LNCAP (cell line): ENCODE measurements around the gene IP6K2.

Experiments used
- TF ChIP-seq, protein P1 (sequence below): fragments of 450-650 bp; IDR thresholded peaks from 2 replicates; pipeline ENCODE4 v1.5.1; 2017; ENCODE audit warnings: mild to moderate bottlenecking

IP6K2 gene

DNA sequence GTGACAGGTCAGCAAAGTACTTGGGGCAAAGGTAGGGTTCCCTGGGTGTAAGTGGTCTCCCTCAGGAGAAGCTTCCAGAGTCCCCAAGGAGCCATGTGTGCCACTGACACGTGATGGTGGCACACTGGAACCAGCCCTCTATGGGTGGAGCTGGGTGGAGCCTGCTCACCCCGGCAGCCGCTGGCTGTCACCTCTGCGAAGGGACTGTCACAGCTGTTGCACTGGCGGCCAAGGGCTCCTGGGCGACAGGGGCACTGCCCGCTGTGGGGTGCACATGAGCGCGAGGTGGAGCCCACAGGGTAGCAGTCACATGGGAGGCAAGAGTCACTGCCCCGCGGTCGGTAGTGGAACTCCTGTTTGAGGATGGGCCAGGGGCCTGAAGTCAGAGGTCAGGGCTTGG is 66.3 kb downstream of the IP6K2 start:
- TF ChIP-seq, protein P1, sequence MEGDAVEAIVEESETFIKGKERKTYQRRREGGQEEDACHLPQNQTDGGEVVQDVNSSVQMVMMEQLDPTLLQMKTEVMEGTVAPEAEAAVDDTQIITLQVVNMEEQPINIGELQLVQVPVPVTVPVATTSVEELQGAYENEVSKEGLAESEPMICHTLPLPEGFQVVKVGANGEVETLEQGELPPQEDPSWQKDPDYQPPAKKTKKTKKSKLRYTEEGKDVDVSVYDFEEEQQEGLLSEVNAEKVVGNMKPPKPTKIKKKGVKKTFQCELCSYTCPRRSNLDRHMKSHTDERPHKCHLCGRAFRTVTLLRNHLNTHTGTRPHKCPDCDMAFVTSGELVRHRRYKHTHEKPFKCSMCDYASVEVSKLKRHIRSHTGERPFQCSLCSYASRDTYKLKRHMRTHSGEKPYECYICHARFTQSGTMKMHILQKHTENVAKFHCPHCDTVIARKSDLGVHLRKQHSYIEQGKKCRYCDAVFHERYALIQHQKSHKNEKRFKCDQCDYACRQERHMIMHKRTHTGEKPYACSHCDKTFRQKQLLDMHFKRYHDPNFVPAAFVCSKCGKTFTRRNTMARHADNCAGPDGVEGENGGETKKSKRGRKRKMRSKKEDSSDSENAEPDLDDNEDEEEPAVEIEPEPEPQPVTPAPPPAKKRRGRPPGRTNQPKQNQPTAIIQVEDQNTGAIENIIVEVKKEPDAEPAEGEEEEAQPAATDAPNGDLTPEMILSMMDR, result no peak

DNA sequence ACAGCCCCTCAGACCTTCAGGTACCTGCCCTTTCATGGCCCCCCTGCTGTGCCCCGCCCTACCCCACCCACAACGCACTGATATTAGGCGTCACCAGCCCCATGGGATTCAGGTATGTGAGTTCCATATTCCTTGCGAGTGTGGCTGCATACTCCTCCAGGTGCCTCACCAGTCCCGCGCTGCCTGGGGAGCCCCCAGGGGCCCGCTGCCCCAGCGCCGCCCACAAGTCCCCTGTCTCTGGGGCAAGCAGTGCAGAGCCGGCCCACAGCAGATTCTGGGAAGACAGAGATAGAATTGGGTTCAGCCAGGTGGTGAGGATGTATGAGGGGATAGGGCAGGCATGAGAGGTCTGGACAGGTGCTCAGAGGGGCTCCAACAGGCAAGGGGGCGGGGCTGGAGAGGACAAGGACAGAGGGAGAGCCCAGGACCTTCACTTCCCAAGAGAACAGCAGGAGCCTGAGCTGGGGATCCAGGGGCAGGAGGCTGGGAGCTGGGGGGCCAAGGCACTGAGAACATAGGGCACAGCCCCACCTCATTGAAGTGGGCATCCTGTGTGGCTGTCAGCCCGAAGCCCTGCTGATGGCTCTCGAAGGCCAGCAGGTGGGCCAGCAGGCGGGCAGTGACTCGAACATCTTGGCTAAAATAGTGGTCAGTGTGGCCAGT is 68.7 kb downstream of the IP6K2 start:
- TF ChIP-seq, protein P1, result no peak

DNA sequence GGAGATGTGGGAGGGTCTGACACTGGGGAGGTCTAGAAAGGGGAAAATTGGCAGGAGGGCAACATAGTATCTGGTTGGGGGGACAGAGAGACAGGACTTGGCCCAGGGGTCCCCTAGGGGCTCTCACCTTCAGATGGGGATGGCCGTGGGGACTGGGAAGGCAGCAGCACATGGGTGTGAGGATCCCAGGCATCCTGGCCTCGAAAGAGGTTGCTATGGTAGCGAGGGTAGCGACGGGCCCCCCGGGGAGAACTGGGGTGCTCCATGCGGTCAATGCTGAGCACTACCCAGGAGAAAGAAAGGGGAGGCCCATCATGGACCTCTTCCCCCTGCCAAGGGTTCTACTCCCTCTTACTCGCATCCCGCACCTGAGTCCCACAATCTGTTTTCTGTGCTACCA is 69.3 kb downstream of the IP6K2 start:
- TF ChIP-seq, protein P1, result no peak

DNA sequence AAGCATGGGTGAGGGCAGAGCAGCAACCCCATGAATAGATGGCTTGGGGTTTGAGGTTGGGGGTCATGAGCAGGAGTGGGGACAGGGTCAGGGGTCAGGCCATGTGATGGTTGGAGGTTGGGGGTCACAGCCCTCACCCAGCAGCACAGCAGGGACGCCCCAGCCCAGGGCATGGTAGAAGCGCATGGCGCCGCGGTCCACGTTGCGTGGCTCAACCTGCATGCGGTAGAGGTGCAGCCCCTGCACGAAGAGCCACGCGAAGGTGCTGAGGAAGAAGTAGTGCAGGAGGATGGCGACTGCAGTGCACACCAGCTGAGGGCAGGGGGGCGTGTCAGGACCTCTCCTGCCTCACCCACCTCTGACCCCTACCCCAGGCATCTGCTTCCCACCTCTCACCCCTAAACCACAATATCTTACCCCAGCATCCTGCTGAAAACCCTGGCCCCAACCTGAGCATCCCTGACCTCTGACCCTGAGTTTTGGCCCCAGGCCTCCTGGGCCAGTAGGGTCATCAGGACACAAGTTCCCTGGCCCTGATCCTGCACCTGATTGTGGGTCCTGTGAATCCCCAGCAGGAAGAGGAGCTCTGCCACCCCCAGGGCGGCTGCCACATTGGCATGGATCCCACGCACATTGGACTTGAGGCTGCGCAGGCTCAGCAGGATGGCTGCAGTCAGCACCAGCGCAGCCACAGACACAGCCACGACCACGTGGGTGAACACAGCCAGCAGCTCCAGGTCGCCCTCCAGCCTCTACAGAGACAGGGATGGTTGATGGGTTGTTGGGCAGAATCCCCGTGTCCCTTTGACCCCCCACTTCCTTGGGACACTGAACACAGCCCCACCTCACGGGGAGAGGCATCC is 71.9 kb downstream of the IP6K2 start:
- TF ChIP-seq, protein P1, result no peak

DNA sequence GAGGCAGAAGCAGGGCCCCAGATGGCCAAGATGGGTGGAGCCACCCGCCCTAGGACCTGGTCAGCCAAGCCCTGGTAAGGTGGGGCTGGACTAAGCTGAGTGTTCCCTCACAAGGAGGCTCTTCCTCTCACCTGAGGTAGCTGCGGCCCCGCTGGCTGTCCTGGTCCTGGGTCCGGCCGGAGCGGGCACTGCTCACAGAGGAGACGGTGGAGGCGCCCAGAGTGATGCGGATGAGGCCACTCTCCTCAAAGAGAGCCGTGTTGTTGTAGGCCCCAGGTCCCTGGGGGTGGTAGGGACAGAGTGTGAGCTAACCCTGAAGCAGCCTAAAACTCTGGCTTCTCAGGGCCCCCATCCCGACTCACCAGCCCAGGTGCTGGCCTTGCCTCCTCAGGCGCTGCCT is 74.4 kb downstream of the IP6K2 start:
- TF ChIP-seq, protein P1, result no peak

DNA sequence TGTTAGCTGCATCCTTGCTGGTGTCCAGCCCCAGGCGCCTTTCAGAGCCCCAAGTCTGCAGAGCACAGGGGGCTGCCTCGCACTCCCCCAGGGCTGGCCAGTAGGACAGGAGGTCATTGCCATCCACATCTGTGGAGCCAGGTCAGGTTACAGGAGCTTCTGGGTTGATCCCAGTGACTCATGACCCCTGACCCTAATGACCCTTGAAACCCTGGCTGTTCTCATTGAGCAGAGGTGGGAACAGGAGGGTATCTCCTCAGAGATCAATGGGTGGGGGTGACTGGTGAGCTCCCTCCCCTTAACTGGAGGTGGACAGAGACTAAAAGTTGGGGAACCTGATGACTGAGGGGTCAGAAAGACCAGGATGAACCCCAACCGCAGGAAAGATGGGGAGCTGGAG is 75.6 kb downstream of the IP6K2 start:
- TF ChIP-seq, protein P1, result no peak

DNA sequence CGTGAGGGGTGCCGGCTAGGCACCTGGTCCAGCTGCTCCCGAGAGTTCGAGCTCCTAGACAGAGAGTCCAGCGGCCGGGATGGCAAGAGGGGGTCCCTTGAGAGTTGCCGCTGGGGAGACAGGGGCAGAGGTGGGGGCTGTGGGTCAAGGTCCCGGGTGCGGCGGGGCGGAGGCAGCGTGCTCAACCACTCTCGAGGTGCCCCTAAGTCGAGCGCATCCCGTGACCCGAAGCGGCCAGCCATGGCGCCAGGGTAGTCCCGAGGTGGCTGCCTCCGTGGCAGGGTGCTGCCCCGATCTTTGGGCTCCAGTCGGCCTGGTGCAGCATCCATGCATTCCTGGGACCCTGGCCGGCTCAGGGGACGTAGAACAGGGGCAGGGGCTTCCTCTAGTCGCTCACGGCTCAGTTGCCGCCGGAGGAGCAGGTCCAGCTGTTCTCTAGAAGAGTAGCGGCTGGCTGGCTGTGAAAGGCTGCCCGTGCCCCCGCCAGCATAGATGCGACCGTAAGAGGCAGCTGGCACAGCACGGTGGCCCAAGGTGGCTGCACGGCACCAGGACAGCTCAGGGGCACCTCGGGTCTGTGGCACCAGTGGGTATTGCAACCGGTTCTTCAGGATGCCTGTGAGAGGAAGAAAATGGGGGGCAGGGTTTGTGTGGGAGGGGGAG is 76.9 kb downstream of the IP6K2 start:
- TF ChIP-seq, protein P1, result no peak
